EL (cell line): ENCODE measurements around the gene UNC13B.
"Not testable (repeated sequence)": the region's sequence is repeated elsewhere in the genome, so short reads cannot be mapped to it uniquely, and the experiment has no call there.

Experiments
- DNase-seq: peaks from one replicate; pipeline ENCODE4 v3.0.0-alpha.2; 2016

Gene UNC13B

GRCh38 chr9:35164711-35165110, 2.9 kb downstream of the UNC13B start:
- DNase-seq, result peak; percentile 72

DNA sequence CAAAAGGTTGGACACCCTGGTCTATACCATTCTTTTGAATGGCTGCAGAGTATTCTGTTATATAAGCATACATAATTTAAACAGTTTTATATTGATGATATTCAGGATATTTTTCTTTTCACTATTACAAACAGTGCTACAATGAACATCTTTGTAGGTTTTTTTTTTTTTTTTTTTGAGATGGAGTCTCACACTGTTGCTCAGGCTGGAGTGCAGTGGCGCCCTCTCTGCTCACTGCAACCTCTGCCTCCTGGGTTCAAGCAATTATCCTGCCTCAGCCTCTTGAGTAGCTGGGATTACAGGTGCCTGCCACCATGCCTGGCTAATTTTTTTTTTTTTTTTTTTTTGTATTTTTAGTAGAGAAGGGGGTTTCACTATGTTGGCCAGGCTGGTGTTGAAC, 5.6 kb downstream of the UNC13B start:
- DNase-seq, result not testable (repeated sequence)

GRCh38 chr9:35168963-35169362, 7.2 kb downstream of the UNC13B start:
- DNase-seq, result no peak

GRCh38 chr9:35172878-35173277, 11.1 kb downstream of the UNC13B start:
- DNase-seq, result no peak

DNA sequence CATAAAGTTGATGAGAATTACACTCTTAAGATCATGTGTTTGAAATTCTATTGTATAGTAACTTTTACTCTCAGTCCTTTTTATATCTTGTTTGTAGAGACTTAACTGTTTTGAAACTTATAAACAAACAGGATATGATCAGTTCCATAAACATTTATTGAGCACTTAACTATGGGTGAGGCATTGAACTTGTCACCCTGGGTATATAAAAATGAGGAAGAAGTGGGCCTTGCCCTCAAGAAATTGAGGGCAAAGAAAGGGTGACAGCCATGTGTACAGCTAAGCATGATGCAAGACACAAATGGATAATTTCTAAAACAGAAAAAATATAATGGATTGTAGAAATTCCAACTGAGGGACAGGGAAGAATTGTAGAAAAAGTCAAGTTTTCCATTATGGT, 15.7 kb downstream of the UNC13B start:
- no peak for DNase-seq

- DNase-seq, result no peak
These were observed 17.8 kb downstream of the UNC13B start for GRCh38 chr9:35179347-35180280.

- no peak for DNase-seq
These were observed 19.0 kb downstream of the UNC13B start for GRCh38 chr9:35180801-35181200.

- DNase-seq, result not testable (repeated sequence)
These were observed 20.6 kb downstream of the UNC13B start for GRCh38 chr9:35182401-35182800.

DNA sequence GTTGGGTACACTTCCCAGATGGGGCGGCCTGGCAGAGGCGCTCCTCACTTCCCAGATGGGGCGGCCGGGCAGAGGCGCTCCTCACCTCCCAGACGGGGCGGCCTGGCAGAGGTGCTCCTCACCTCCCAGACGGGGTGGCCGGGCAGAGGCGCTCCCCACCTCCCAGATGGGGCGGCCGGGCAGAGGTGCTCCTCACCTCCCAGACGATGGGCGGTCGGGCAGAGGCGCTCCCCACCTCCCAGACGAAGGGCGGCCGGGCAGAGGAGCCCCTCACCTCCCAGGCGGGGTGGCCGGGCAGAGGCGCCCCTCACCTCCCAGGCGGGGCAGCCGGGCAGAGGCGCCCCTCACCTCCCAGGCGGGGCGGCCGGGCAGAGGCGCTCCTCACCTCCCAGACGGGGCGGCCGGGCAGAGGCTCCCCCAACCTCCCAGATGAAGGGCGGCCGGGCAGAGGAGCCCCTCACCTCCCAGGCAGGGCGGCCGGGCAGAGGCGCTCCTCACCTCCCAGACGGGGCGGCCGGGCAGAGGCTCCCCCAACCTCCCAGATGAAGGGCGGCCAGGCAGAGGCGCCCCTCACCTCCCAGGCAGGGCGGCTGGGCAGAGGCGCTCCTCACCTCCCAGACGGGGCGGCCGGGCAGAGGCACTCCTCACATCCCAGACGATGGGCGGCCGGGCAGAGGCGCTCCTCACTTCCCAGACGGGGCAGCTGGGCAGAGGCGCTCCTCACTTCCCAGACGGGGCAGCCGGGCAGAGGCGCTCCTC, 21.4 kb downstream of the UNC13B start:
- DNase-seq, result not testable (repeated sequence)

GRCh38 chr9:35183755-35184480, 22.1 kb downstream of the UNC13B start:
- not testable (repeated sequence) for DNase-seq

DNA sequence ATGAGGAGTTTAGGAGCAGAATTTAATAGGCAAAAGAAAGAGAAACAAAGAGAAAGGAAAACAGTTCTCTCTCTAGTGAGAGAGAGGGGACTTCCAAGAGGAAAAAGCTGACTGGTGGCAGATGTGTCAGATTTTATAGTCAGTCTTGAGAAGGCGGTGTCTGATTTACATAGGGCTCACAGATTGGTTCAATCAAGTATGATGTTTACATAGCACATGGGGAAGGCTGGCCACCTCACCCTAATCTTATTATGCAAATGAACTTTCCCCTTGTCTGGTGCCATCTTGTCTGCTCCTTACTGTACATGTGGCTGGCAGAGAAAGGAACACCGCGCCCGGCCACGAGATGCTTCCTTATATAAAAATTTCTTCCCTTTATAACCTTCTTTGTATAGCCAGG, 24.7 kb downstream of the UNC13B start:
- DNase-seq, result no peak

- no peak for DNase-seq
These were observed 28.4 kb downstream of the UNC13B start for GRCh38 chr9:35190203-35190602.

- DNase-seq, result no peak
These were observed 29.3 kb downstream of the UNC13B start for GRCh38 chr9:35191105-35191504.

- DNase-seq, result no peak
These were observed 32.0 kb downstream of the UNC13B start for GRCh38 chr9:35193762-35194161.

DNA sequence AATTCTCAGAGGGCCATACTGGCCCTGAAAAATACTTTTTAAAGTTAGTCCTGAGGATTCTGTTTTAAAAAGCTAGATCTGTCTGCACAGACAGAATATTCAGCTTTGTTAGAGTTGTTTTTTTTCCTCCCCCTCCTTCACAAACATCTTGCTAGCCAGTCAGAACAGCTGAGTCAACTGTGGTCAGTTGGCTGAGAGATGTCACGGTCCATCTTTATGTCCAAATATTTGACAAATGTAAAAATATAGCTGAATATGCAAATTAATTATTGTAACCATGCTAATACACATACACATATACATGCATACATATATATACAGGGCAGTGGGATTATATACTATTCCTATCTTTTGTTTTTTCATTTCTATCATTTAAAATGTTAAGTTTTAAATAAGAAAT, 33.9 kb downstream of the UNC13B start:
- DNase-seq, result no peak

GRCh38 chr9:35198191-35198590, 36.4 kb downstream of the UNC13B start:
- no peak for DNase-seq

- no peak for DNase-seq
These were observed 41.7 kb downstream of the UNC13B start for GRCh38 chr9:35203528-35203927.

GRCh38 chr9:35205340-35205739, 43.5 kb downstream of the UNC13B start:
- DNase-seq, result no peak

DNA sequence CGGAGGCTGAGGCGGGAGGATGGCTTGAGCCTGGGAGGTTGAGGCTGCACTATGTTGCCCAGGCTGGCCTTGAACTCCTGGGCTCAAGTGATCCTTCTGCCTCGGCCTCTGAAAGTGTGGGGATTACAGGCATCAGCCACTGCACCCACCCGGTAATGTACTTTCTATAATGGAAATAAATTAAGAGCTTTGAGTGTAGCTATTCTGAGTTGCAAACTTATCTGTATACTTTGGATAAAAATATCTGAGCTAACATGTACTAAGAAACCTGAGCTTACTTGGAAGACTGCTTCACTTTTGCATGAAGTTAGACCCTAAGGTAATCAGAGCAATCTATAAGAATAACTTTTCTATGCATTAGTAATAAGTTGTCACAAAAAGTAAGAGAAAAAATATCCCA, 50.0 kb downstream of the UNC13B start:
- DNase-seq, result no peak

DNA sequence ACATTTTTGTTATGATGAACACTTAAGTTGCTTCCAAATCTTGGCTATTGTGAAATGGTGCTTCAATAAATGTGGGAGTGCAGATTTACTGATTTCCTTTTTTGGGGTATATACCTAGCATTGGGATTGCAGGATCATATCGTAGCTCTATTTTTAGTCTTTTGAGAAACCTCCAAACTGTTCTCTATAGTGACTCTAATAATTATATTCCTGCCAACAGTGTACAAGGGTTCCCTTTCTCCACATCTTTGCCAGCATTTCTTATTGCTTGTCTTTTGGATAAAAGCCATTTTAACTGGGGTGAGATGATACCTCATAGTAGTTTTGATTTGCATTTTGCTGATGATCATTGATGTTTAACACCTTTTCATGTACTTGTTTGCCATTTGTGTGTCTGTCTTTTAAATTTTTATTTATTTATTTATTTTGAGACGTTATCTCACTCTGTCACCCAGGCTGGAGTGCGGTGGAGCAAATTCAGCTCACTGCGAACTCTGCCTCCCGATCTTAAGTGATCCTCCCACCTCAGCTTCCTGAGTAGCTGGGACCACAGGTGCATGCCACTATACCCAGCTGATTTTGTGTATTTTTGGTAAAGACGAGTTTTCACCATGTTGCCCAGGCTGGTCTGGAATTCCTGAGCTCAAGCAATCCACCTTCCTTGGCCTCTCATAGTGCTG, 59.0 kb downstream of the UNC13B start:
- DNase-seq, result no peak

GRCh38 chr9:35225677-35226076, 63.9 kb downstream of the UNC13B start:
- DNase-seq, result no peak

DNA sequence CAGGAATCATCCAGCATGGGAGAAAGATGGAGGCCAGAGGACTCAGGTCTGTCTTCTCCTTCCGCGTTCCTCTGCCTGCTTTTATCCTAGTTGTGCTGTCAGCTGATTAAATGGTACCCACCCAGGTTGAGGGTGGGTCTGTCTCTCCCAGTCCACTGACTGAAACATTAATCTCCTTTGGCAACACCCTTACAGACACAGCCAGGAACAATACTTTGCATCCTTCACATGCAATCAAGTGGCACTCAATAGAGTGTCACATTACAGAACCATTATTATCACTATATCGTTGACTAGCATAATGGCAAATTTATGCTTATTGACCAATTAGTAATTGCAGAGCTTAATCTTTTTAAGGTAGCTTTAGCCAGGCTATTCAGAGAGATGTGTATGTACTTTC, 64.8 kb downstream of the UNC13B start:
- DNase-seq, result no peak

GRCh38 chr9:35227284-35227683, 65.5 kb downstream of the UNC13B start:
- DNase-seq, result no peak
